ENCODE measurements around the gene AGBL1. TPM values are rescaled to one million over a fixed set of nuclear protein-coding genes. Genes with fewer than 3 reads are reported as not detected.

The AGBL1 gene
- total RNA-seq, 1 experiment from 2014 or later = not detected

DNA sequence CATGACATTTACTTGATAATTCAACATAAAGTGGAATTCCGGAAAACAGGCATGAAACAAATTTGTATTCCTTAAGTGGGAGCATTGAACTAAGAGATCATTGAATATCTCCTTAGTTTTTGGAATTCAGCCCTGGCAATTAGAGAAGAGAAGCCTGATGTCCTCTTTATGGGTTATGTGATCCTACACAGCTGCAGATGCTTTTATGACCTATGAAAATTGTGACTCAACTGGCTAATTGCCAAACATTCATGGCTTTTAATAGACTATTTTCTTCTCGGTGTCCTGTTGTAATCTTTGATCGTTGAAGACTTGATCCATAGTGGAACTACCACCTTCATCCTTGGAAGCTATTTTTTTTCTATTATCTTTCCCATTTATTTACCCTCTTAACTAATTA lies 46.1 kb downstream of the AGBL1 start:
- no peak overlapping the region for H3K14ac ChIP-seq (ENCODE audit: insufficient read depth, low read length)
- no peak overlapping the region for H3K4ac ChIP-seq (ENCODE audit: low read depth, low read length)
- no peak overlapping the region for H3K9ac ChIP-seq (ENCODE audit: extremely low read depth, insufficient read length, low read length)
- H3T11ph ChIP-seq (ENCODE audit: low read length) = no peak overlapping the region
- no peak overlapping the region for H2BK5ac ChIP-seq (ENCODE audit: insufficient read length, low read length)
- H4K20me1 ChIP-seq (ENCODE audit: control insufficient read depth, insufficient read depth, insufficient read length) = no peaks in the 10 kb centered on the region
- H3K23me2 ChIP-seq (ENCODE audit: insufficient read length, low read depth, low read length, poor library complexity, severe bottlenecking) = no peaks in the 10 kb centered on the region
- H2AFZ ChIP-seq (ENCODE audit: low read length) = no peak overlapping the region
- H2BK12ac ChIP-seq (ENCODE audit: insufficient read length, low read depth, low read length) = no peak overlapping the region
- H2AK5ac ChIP-seq (ENCODE audit: insufficient read length, low read length) = no peak overlapping the region
- TF ChIP-seq, protein P1, sequence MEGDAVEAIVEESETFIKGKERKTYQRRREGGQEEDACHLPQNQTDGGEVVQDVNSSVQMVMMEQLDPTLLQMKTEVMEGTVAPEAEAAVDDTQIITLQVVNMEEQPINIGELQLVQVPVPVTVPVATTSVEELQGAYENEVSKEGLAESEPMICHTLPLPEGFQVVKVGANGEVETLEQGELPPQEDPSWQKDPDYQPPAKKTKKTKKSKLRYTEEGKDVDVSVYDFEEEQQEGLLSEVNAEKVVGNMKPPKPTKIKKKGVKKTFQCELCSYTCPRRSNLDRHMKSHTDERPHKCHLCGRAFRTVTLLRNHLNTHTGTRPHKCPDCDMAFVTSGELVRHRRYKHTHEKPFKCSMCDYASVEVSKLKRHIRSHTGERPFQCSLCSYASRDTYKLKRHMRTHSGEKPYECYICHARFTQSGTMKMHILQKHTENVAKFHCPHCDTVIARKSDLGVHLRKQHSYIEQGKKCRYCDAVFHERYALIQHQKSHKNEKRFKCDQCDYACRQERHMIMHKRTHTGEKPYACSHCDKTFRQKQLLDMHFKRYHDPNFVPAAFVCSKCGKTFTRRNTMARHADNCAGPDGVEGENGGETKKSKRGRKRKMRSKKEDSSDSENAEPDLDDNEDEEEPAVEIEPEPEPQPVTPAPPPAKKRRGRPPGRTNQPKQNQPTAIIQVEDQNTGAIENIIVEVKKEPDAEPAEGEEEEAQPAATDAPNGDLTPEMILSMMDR (conservative IDR thresholded peaks at IDR 0.05) = no peak
- H4K5ac ChIP-seq (ENCODE audit: insufficient read length, low read depth, low read length) = no peak overlapping the region
- no peaks in the 10 kb centered on the region for H3K79me2 ChIP-seq (ENCODE audit: insufficient read depth, low read length)
- no peak overlapping the region for H3K27ac ChIP-seq (ENCODE audit: insufficient read length, low read depth, low read length)
- H2BK20ac ChIP-seq (ENCODE audit: low read depth, low read length, poor library complexity, severe bottlenecking) = no peak overlapping the region
- H3K4me2 ChIP-seq (ENCODE audit: insufficient read depth, insufficient read length, low read length) = no peak overlapping the region
- H3K56ac ChIP-seq (ENCODE audit: insufficient read length, low read depth, low read length) = no peak overlapping the region
- no peak overlapping the region for H3K23ac ChIP-seq (ENCODE audit: insufficient read length, low read depth, low read length)
- no peak for DNase-seq
- no peak overlapping the region for H2BK120ac ChIP-seq (ENCODE audit: low read depth, low read length, poor library complexity, severe bottlenecking)
- no peaks in the 10 kb centered on the region; the same call in 1 of the 2 replicates for H3K27me3 ChIP-seq (ENCODE audit: insufficient read depth, low read length)
- peaks cover 26% of the 10 kb centered on the region in 2 experiments for H3K4me1 Mint-ChIP-seq
- H3K4me1 ChIP-seq (ENCODE audit: insufficient read depth, low read length) = peaks cover 9% of the 10 kb centered on the region; the same call in 1 of the 2 replicates
- H3K18ac ChIP-seq (ENCODE audit: insufficient read length, low read depth, low read length) = no peak overlapping the region
- H3K9me3 Mint-ChIP-seq = no peaks in the 10 kb centered on the region
- H3K27ac Mint-ChIP-seq = no peak overlapping the region
- H3K9me3 ChIP-seq (ENCODE audit: control insufficient read depth, low read depth, low read length) = no peaks in the 10 kb centered on the region
- H3K36me3 Mint-ChIP-seq (ENCODE audit: insufficient read depth in 1 of 3, low read depth in 3 of 3) = peaks cover 0 to 4% (median 2%) of the 10 kb centered on the region in 3 experiments; a peak in 3 of 7 replicates
- WGBS (ENCODE audit: extremely low coverage, insufficient read length, low lambda C conversion rate) = no CpG with 5 or more reads among the region's 3 CpGs
- H4K8ac ChIP-seq (replicated peaks; ENCODE audit: insufficient read length, low read depth, low read length) = no peak overlapping the region
- no peaks in the 10 kb centered on the region for H3K27me3 Mint-ChIP-seq (ENCODE audit: low read depth)
- H3K79me1 ChIP-seq (ENCODE audit: insufficient read depth, low read depth, low read length, poor library complexity, severe bottlenecking) = no peaks in the 10 kb centered on the region
- no peak overlapping the region for H4K91ac ChIP-seq (ENCODE audit: insufficient read length, low read depth, low read length)
- no peak overlapping the region for H2BK15ac ChIP-seq (ENCODE audit: low read depth, low read length)
- no peak overlapping the region for H3K4me3 Mint-ChIP-seq

Data from H9 (cell line).